Naive B cell (primary cell): ENCODE results near the gene TIAL1. TPM values are rescaled to one million over a fixed set of nuclear protein-coding genes. Genes with fewer than 3 reads are reported as not detected.
"Not testable (repeated sequence)": the region's sequence is repeated elsewhere in the genome, so short reads cannot be mapped to it uniquely, and the experiment has no call there.

Experiments used
- ATAC-seq, 2 donors: fragments of 150-1000 bp; cut with Tn5 transposase; 2 replicates each; pipeline ENCODE4 v1.10.0; 2021; ENCODE audit warnings: low read depth in 2 of 2, mild to moderate bottlenecking in 2 of 2, moderate library complexity in 2 of 2
- DNase-seq: peaks from one replicate; pipeline ENCODE4 v3.0.0; 2022
- H3K27ac Mint-ChIP-seq, 6 donors: one replicate each; pipeline ENCODE4 v1.8.0; 2020 to 2022; ENCODE audit warnings: mild to moderate bottlenecking in 6 of 6, mixed read lengths in 6 of 6, moderate library complexity in 5 of 6, inconsistent platforms in 2 of 6
- H3K27me3 Mint-ChIP-seq, 3 donors: one replicate each; pipeline ENCODE4 v1.8.0; 2021 to 2022; ENCODE audit warnings: mixed read lengths in 3 of 3, mild to moderate bottlenecking in 1 of 3
- H3K36me3 Mint-ChIP-seq, 2 donors: one replicate each; pipeline ENCODE4 v1.8.0; 2020 to 2022; ENCODE audit warnings: mixed read lengths in 2 of 2, inconsistent platforms in 1 of 2, mild to moderate bottlenecking in 1 of 2
- H3K4me1 Mint-ChIP-seq, 3 donors: one replicate each; pipeline ENCODE4 v1.8.0; 2020 to 2022; ENCODE audit warnings: mixed read lengths in 3 of 3, inconsistent platforms in 1 of 3, mild to moderate bottlenecking in 1 of 3, moderate library complexity in 1 of 3
- H3K4me3 Mint-ChIP-seq, 8 donors: one replicate each; pipeline ENCODE4 v1.8.0; 2020 to 2022; ENCODE audit warnings: mild to moderate bottlenecking in 8 of 8, mixed read lengths in 8 of 8, moderate library complexity in 8 of 8, inconsistent platforms in 2 of 8
- H3K9me3 Mint-ChIP-seq, 7 donors: one replicate each; pipeline ENCODE4 v1.8.0; 2020 to 2022; ENCODE audit warnings: mixed read lengths in 7 of 7, mild to moderate bottlenecking in 5 of 7, inconsistent platforms in 2 of 7, moderate library complexity in 1 of 7
- polyA plus RNA-seq, 6 donors: library from polyadenylated mRNA; unstranded; fragments of 300-500 nt; fragmentation: Illumina TruSeq; gene quantifications; one replicate each; pipeline ENCODE4 v1.2.3, GENCODE V29; 2021; ENCODE audit warnings: low read depth in 6 of 6

The TIAL1 gene
- polyA plus RNA-seq, 6 donors from 2014 or later = 7.8 to 14.6 (median 13.2) TPM

DNA sequence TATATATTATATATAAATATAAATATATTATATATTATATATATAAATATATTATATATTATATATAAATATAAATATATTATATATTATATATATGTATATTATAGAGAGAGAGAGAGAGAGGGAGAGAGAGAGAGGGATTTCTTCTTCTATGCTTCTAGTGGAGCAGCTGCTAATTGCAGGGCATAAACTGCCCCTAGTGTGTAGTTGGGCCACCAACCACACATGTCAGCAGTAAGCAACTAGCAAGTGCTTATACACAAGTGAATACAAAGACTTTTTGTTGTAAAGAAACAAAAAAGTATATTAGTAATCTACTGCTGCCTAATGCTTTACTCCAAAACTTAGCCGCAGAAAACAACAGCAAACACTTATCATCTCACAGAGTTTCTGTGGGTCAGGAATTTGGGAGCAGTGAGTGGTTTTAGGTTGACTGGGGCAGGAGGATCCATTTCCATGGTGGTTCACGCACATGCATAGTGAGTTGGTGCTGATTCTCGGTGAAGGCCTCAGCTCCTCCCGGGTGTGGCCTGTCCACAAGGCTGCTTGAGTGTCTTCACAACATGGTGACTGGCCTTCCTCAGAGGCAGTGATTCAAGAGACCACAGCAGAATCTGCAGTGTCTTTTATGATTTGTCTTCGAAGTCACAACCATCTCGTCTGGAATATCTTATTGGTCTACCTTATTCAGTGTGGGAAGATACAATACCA, 29.0 kb upstream of the TIAL1 start:
- ATAC-seq = no peak
- H3K27me3 Mint-ChIP-seq = peaks cover 0 to 13% (median 6%) of the 10 kb centered on the region in 3 donors
- DNase-seq = no peak
- no peaks in the 10 kb centered on the region for H3K9me3 Mint-ChIP-seq
- H3K36me3 Mint-ChIP-seq = no peaks in the 10 kb centered on the region
- no peak overlapping the region for H3K27ac Mint-ChIP-seq
- no peak overlapping the region for H3K4me3 Mint-ChIP-seq
- H3K4me1 Mint-ChIP-seq = no peaks in the 10 kb centered on the region

DNA sequence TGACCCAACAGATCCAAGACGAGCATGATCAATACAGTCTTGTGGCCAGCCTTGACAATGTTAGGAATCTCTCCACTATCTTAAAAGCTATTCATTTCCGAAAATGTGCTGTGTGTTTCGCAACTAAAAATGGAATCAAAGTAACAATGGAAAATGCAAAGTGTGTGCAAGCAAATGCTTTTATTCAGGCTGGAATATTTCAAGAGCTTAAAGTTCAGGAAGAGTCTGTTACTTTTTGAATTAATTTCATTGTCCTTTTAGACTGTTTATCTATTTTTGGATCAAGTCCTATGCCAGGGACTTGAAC, 24.3 kb upstream of the TIAL1 start:
- peaks cover 0 to 9% (median 6%) of the 10 kb centered on the region in 3 donors for H3K4me1 Mint-ChIP-seq
- H3K36me3 Mint-ChIP-seq = no peaks in the 10 kb centered on the region
- no peak overlapping the region for H3K4me3 Mint-ChIP-seq
- no peaks in the 10 kb centered on the region for H3K9me3 Mint-ChIP-seq
- ATAC-seq = no peak
- no peak overlapping the region for H3K27ac Mint-ChIP-seq
- peaks cover 0 to 4% (median 0%) of the 10 kb centered on the region in 3 donors for H3K27me3 Mint-ChIP-seq
- no peak for DNase-seq

DNA sequence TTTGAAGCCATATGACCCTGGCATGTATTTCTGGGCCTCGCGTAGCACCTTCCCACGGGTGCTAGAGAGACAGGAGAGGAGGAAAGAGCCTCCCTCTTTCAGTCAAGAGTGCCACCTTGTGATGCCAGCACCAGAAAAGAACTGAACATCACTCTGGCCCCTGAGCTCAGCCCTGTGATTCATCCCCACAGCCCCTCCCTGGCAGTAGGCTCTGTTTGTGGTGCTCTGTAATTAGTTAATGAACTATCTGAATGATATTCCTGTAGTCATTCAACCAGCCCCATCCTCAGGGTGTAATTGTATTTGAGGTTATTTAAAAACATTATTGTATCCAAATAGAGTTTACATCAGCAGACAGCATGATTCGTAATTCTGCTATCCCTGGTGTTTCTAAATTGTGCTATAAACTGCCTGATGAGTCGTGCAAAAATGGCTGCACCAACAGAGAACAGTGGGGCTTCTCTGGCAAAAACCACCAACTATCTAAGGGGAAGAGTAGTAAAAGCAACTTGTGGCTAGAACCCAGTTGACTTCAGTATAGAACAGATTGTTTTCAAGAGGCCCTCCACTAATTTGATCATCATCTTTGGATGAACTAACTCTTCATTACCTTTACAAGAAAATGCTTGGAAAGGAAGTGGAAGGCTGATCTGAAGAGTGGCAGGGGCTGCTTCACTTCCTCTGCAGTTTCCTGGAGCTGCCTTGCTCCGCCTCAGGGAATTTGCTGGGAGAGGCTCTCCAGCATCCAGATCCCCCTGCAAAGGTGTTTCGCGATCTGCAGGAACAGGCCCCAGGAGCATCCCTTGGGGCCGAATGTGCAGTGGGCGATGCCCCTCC, 23.7 kb upstream of the TIAL1 start:
- Mint-ChIP-seq H3K27me3 (peaks cover 0 to 4% (median 0%) of the 10 kb centered on the region in 3 donors), H3K27ac (no peak overlapping the region), H3K4me1 (peaks cover 0 to 9% (median 6%) of the 10 kb centered on the region in 3 donors), H3K9me3 (no peaks in the 10 kb centered on the region), H3K36me3 (no peaks in the 10 kb centered on the region), H3K4me3 (no peak overlapping the region)
- no peak for ATAC-seq
- no peak for DNase-seq

DNA sequence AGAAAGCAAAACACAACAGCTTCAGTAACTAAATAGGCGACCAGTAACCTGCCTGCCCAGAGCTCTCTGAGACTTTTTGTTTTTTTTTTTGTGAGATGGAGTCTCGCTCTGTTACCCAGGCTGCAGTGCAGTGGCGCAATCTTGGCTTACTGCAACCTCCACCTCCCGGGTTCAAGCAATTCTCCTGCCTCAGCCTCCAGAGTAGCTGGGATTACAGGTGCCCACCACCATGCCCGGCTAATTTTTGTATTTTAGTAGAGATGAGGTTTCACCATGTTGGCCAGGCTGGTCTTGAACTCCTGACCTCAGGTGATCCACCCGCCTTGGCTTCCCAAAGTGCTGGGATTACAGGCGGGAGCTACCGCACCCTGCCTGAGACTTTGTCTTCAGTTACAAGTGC, 23.0 kb upstream of the TIAL1 start:
- not testable (repeated sequence) for H3K4me1 Mint-ChIP-seq, DNase-seq

DNA sequence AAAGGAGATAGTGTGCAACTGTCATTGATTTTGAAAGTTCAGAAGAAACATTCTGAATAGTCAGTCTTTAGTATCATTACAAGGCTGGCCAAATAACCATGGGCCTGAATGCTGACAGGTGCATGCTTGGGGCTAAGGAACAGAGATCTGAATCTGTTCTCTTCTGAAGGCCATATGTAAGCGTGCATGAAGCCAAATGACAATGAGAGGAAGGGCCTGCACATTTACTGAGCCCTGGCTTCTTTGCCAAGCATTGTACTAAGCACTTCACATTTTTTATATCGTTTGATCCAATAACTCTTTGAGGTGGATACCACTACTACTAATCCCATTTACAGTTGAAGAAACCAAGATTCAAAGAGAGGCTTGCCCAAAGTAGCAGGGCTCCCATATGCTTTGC, 22.5 kb upstream of the TIAL1 start:
- H3K36me3 Mint-ChIP-seq = no peaks in the 10 kb centered on the region
- H3K27me3 Mint-ChIP-seq = peaks cover 2 to 4% (median 4%) of the 10 kb centered on the region in 3 donors
- no peak for ATAC-seq
- no peaks in the 10 kb centered on the region for H3K9me3 Mint-ChIP-seq
- H3K4me1 Mint-ChIP-seq = peaks cover 0 to 9% (median 6%) of the 10 kb centered on the region in 3 donors
- no peak for DNase-seq
- H3K27ac Mint-ChIP-seq = no peak overlapping the region
- H3K4me3 Mint-ChIP-seq = no peak overlapping the region

More for the DNA sequence above, 23.0 kb upstream of the TIAL1 start:
- not testable (repeated sequence) for H3K27me3 Mint-ChIP-seq, H3K9me3 Mint-ChIP-seq, H3K36me3 Mint-ChIP-seq, ATAC-seq, H3K4me3 Mint-ChIP-seq
- peak overlapping the region in 1 of 6 donors; percentile 64 for H3K27ac Mint-ChIP-seq

DNA sequence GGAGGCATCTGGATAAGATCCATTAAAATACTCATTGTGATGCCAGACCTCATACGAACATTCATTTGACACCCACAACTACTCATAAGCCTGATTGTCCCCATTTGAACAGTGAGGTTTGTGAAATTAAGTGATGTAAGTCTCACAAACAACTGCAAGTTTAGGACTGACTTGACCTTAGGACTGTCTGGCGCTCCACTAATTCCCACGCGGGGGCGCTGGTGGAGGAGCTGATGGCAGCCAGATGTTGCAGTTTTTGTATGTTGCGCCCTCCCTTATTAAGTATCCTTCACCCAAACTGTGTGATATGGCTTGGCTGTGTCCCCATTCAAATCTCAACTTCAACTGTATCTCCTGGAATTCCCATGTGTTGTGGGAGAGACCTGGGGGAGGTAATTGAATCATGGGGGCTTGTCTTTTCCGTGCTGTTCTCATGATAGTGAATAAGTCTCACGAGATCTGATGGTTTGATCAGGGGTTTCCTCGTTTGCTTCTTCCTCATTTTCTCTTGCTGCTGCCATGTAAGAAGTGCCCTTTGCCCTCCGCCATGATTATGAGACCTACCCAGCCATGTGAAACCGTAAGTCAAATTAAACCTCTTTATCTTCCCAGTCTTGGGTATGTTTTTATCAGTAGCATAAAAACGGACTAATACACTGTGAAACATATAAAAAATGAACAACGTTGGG, 20.3 kb upstream of the TIAL1 start:
- no peak for ATAC-seq
- no peak for DNase-seq

DNA sequence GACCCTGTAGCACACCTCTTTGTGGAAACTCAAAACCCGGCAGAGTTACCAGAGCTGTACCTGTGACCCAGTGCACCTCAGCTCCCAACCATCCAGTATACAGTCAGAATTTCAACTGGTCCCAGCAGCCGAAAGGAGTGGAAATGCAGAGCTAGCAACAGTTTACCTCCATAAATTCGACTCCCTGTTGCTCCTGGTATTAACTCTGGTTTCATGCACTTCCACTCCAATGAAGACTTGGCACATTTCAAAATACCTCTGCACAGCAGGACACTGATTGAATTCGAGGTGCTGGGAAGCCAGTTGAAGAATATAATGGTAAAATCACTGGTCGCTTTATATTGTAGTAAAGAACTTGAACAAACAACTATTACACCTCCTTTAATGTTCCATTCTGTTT, 17.9 kb upstream of the TIAL1 start:
- Mint-ChIP-seq H3K9me3 (peaks cover 0 to 3% (median 0%) of the 10 kb centered on the region in 7 donors), H3K27ac (no peak overlapping the region), H3K36me3 (no peaks in the 10 kb centered on the region), H3K27me3 (peaks cover 10 to 26% (median 25%) of the 10 kb centered on the region in 3 donors), H3K4me3 (no peak overlapping the region), H3K4me1 (peaks cover 0 to 9% (median 6%) of the 10 kb centered on the region in 3 donors)
- ATAC-seq = no peak
- no peak for DNase-seq

More for the DNA sequence above, 20.3 kb upstream of the TIAL1 start:
- Mint-ChIP-seq H3K4me1 (peaks cover 0 to 9% (median 6%) of the 10 kb centered on the region in 3 donors), H3K27me3 (peaks cover 10 to 14% (median 13%) of the 10 kb centered on the region in 3 donors), H3K27ac (peak overlapping the region in 1 of 6 donors; percentile 0), H3K36me3 (no peaks in the 10 kb centered on the region), H3K4me3 (peak overlapping the region in 1 of 8 donors; percentile 60), H3K9me3 (no peaks in the 10 kb centered on the region)

DNA sequence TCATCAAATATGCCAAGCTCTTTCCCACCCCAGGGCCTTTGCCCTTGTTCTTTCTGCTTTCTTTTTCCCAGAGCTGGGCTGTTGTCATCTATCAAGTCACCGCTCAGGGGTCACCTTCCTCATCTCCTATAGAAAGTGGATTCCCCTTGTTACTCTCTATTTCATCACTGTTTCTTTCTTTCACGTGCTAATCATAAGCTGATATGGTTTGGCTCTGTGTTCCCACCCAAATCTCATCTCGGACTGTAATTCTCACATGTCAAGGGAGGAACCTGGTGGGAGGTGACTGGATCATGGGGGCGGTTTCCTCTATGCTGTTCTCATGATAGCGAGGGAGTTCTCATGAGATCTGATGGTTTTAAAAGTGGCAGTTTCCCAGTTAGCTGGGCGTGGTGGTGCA, 17.0 kb upstream of the TIAL1 start:
- Mint-ChIP-seq H3K4me3 (no peak overlapping the region), H3K27me3 (peaks cover 10 to 26% (median 25%) of the 10 kb centered on the region in 3 donors), H3K4me1 (peaks cover 5 to 15% (median 11%) of the 10 kb centered on the region in 3 donors), H3K27ac (no peak overlapping the region), H3K36me3 (no peaks in the 10 kb centered on the region), H3K9me3 (peaks cover 0 to 3% (median 0%) of the 10 kb centered on the region in 7 donors)
- DNase-seq = no peak
- no peak for ATAC-seq

DNA sequence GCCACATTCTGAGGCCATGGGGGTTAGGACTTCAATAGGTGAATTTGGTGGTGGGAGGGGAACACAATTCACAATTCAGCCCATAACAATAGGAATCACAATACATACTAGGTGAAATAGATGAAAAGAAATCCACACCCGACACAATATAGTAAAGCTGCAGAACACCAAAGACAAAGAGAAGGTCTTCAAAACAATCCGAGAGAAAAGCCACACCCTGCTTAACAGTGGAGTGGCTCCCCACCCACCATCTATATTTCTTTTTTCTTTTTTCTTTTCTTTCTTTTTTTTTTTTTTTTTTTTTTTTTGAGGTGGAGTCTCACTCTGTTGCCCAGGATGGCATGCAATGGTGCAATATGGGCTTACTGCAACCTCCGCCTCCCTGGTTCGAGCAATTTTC, 14.7 kb upstream of the TIAL1 start:
- ATAC-seq = no peak
- no peaks in the 10 kb centered on the region for H3K36me3 Mint-ChIP-seq
- no peak overlapping the region for H3K4me3 Mint-ChIP-seq
- peaks cover 0 to 3% (median 0%) of the 10 kb centered on the region in 7 donors for H3K9me3 Mint-ChIP-seq
- H3K27ac Mint-ChIP-seq = peak overlapping the region in 1 of 6 donors; percentile 11
- H3K4me1 Mint-ChIP-seq = peaks cover 6 to 10% (median 7%) of the 10 kb centered on the region in 3 donors
- peaks cover 10 to 26% (median 21%) of the 10 kb centered on the region in 3 donors for H3K27me3 Mint-ChIP-seq
- no peak for DNase-seq

DNA sequence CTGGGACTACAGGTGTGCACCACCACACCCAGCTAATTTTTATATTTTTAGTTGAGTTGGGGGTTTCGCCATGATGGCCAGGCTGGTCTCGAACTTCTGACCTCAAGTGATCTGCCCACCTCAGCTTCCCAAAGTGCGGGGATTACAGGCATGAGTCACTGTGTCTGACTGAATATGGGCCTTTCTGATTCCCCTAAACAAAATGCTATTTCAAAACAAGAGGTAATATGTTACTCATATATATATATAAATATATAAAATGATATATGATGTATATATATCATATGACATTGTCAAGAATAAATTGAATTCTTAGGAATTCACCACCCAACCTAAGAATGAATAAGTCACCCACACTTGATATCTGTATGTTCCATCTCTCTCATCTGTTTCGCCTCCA, 12.8 kb upstream of the TIAL1 start:
- no peak overlapping the region for H3K27ac Mint-ChIP-seq
- peaks cover 0 to 3% (median 0%) of the 10 kb centered on the region in 7 donors for H3K9me3 Mint-ChIP-seq
- ATAC-seq (no peak), DNase-seq (no peak)
- H3K36me3 Mint-ChIP-seq = no peaks in the 10 kb centered on the region
- H3K4me1 Mint-ChIP-seq = peaks cover 6 to 10% (median 7%) of the 10 kb centered on the region in 3 donors
- H3K27me3 Mint-ChIP-seq = peaks cover 10 to 25% (median 21%) of the 10 kb centered on the region in 3 donors
- no peak overlapping the region for H3K4me3 Mint-ChIP-seq

DNA sequence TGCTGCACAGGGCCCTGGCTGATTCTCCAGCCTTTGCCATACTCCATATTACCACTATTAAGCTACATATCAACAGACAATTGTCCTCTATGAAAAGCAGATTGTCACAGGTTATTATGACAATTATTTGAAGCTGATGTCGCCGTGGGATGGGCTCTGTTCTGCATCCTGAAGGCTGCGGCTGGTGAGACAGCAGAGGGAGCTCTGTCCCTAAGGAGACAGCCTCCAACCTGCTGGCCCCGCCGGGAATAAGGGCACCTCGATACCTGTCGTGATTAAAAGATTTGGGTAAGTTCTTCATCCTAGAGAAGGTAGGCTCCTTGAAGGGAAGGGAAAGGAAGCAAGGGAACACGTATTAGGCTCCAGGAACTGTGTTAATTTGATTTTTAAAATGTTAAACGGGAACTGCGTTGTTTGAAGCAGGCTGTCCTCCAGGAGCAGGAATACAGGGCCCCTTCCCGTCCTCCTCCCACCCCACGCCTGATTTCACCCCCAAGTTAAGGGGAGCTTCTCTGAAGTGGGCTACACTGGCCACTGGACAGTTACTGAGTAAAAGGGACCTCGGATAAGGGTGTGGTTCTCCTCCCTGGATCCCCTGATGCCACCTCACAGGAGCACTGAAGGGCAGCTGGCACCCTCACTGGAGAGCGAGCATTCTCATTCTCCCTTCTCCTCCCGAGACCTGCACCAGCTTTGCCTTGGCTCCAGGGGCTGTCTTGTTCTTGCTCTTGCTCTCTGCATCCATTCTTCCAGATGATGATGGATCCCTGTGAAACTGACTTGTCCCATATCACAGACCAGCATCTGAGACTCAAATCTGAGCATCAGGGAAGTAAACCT, 11.8 kb upstream of the TIAL1 start:
- Mint-ChIP-seq H3K9me3 (peaks cover 0 to 3% (median 0%) of the 10 kb centered on the region in 7 donors), H3K36me3 (no peaks in the 10 kb centered on the region), H3K4me1 (peaks cover 6 to 10% (median 7%) of the 10 kb centered on the region in 3 donors), H3K4me3 (peak overlapping the region in 1 of 8 donors; percentile 12), H3K27ac (peak overlapping the region in 4 of 6 donors; percentile 28 to 84 (median 58)), H3K27me3 (peaks cover 3 to 18% (median 15%) of the 10 kb centered on the region in 3 donors)
- DNase-seq (no peak), ATAC-seq (no peak)

DNA sequence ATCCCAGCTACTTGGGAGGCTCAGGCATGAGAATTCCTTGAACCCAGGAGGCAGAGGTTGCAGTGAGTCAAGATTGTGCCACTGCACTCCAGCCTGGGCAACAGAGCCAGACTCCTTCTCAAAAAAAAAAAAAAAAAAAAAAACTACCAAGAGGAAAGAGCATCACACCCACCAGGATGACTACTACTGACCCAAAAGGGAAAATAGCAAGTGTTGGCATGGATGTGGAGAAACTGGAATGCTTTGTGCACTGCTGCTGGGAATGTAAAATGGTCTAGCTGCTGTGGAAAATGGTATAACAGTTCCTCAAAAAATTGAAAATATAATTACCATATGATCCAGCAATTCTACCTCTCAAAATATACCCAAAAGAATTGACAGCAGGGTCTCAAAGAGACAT, 7.7 kb upstream of the TIAL1 start:
- ATAC-seq = no peak
- H3K27me3 Mint-ChIP-seq = no peaks in the 10 kb centered on the region
- no peaks in the 10 kb centered on the region for H3K36me3 Mint-ChIP-seq
- no peak for DNase-seq
- no peaks in the 10 kb centered on the region for H3K9me3 Mint-ChIP-seq
- no peak overlapping the region for H3K27ac Mint-ChIP-seq
- peaks cover 7 to 10% (median 10%) of the 10 kb centered on the region in 3 donors for H3K4me1 Mint-ChIP-seq
- no peak overlapping the region for H3K4me3 Mint-ChIP-seq
